K562 (cell line): ENCODE data around the gene PEF1. TPM values are rescaled to one million over a fixed set of nuclear protein-coding genes. Genes with fewer than 3 reads are reported as not detected.

Experiments
- ATF1 ChIP-seq, 2 experiments: fragments of 450-650 bp in 1 of 2; IDR thresholded peaks; 2 replicates each; pipeline ENCODE4 v1.6.1; 2016; ENCODE audit warnings: missing compliant biosample characterization in 1 of 2, missing genetic modification characterization in 1 of 2
- CEBPG ChIP-seq, 3 experiments: fragments of 200-800 bp in 1 of 3; sonication (Bioruptor generic) in 1 of 3; sonication (generic) in 1 of 3; formaldehyde crosslinking in 1 of 3; IDR thresholded peaks in 2 of 3; conservative IDR thresholded peaks in 1 of 3; 2 replicates each; pipeline versions ENCODE4 v1.6.1 to v1.8.0; 2016 to 2022; ENCODE audit warnings: missing compliant biosample characterization in 2 of 3, missing genetic modification characterization in 2 of 3, mild to moderate bottlenecking in 1 of 3, missing genetic modification reagents in 1 of 3
- CXXC5 ChIP-seq: fragments of 250-450 bp; sonication (Bioruptor Pico); IDR thresholded peaks from 2 replicates; pipeline ENCODE4 v1.8.0; 2022; ENCODE audit warnings: inconsistent platforms, mild to moderate bottlenecking, moderate library complexity
- DMBX1 ChIP-seq: fragments of 250-450 bp; sonication (Bioruptor Pico); IDR thresholded peaks from 2 replicates; pipeline ENCODE4 v1.8.0; 2022; ENCODE audit warnings: inconsistent platforms, mild to moderate bottlenecking, moderate library complexity, borderline replicate concordance
- EP400 ChIP-seq: fragments of 450-650 bp; IDR thresholded peaks from 2 replicates; pipeline ENCODE4 v1.6.1; 2017; ENCODE audit warnings: antibody characterized with exemption, mild to moderate bottlenecking, moderate library complexity
- EZH2 ChIP-seq: IDR thresholded peaks from 2 replicates; pipeline ENCODE4 v1.6.1; 2012; ENCODE audit warnings: low read depth, mild to moderate bottlenecking, inconsistent platforms, low read length, borderline replicate concordance
- FIP1L1 ChIP-seq: fragments of 200-400 bp; formaldehyde crosslinking; IDR thresholded peaks from 2 replicates; pipeline ENCODE4 v1.6.1; 2018; ENCODE audit warnings: mild to moderate bottlenecking, low read depth, low read length; ENCODE audit not compliant: poor library complexity, severe bottlenecking
- LEF1 ChIP-seq: fragments of 450-650 bp; IDR thresholded peaks from 2 replicates; pipeline ENCODE4 v1.6.1; 2016; ENCODE audit warnings: mild to moderate bottlenecking
- MED1 ChIP-seq: sonication (generic); formaldehyde crosslinking; IDR thresholded peaks from 2 replicates; pipeline ENCODE4 v1.8.1; 2023; ENCODE audit warnings: missing genetic modification reagents, borderline replicate concordance
- MIER1 ChIP-seq: fragments of 450-650 bp; IDR thresholded peaks from 2 replicates; pipeline ENCODE4 v1.6.1; 2016; ENCODE audit warnings: antibody characterized with exemption, mild to moderate bottlenecking, low read depth
- MYC ChIP-seq, 2 experiments: fragments of 250-450 bp in 1 of 2; sonication (Bioruptor Pico) in 1 of 2; IDR thresholded peaks; 2 replicates each; pipeline versions ENCODE4 v1.5.1 to v1.6.1; 2012 to 2021; ENCODE audit warnings: low read depth in 2 of 2, borderline replicate concordance in 1 of 2, improper control_type of control experiment in 1 of 2, low read length in 1 of 2, mild to moderate bottlenecking in 1 of 2, moderate library complexity in 1 of 2
- NR2C1 ChIP-seq, 2 experiments: fragments of 450-650 bp; IDR thresholded peaks; 2 replicates each; pipeline ENCODE4 v1.6.1; 2017; ENCODE audit warnings: mild to moderate bottlenecking in 2 of 2, antibody characterized with exemption in 1 of 2, inconsistent platforms in 1 of 2, missing compliant biosample characterization in 1 of 2, missing genetic modification characterization in 1 of 2
- OTX1 ChIP-seq: fragments of 450-650 bp; formaldehyde crosslinking; IDR thresholded peaks from 2 replicates; pipeline ENCODE4 v1.4.0; 2022; ENCODE audit warnings: mild to moderate bottlenecking
- SAFB ChIP-seq: fragments of 200-400 bp; formaldehyde crosslinking; IDR thresholded peaks from 2 replicates; pipeline ENCODE4 v1.6.1; 2017; ENCODE audit warnings: low read depth, low read length, borderline replicate concordance
- SMC3 ChIP-seq: conservative IDR thresholded peaks from 2 replicates; pipeline ENCODE4 v1.6.1; 2011; ENCODE audit warnings: low read depth, low read length, improper control_type of control experiment; ENCODE audit not compliant: insufficient read depth
- ZNF146 ChIP-seq: IDR thresholded peaks from one replicate; pipeline ENCODE4 v1.6.1; 2018; ENCODE audit warnings: missing compliant biosample characterization; ENCODE audit not compliant: unreplicated experiment
- ZNF184 ChIP-seq: sonication (generic); formaldehyde crosslinking; IDR thresholded peaks from 2 replicates; pipeline ENCODE4 v1.5.0; 2020; ENCODE audit warnings: missing genetic modification reagents
- polyA plus RNA-seq, 8 experiments: library from polyadenylated mRNA; depleted of rRNA in 4 of 8; stranded (reverse) in 5 of 8; unstranded in 3 of 8; fragments of >200 nt; fragmentation: Nextera tagmentation in 2 of 8; fragmentation: Illumina TruSeq in 1 of 8; extraction: Ambion mirVana in 2 of 8; extraction: Trizol in 1 of 8; gene quantifications; 2 replicates each; pipeline versions ENCODE4 v1.2.1 to v1.2.3, GENCODE V29; 2011 to 2014; ENCODE audit warnings: inconsistent platforms in 1 of 8, missing spikeins in 1 of 8
- total RNA-seq, 7 experiments: library from RNA; depleted of rRNA in 6 of 7; stranded (reverse); fragments of >200 nt in 6 of 7; fragmentation: Illumina TruSeq in 2 of 7; extraction: Trizol in 2 of 7; gene quantifications; 2 replicates each; pipeline versions ENCODE4 v1.2.1 to v1.2.3, GENCODE V29; 2011 to 2021; ENCODE audit warnings: low replicate concordance in 1 of 7
- TF ChIP-seq, protein P1 (sequence below): sonication (generic); formaldehyde crosslinking; IDR thresholded peaks from 2 replicates; pipeline ENCODE4 v1.8.1; 2022; ENCODE audit warnings: missing genetic modification reagents
- TF ChIP-seq, protein P2 (sequence below), 2 experiments: fragments of 200-800 bp in 1 of 2; sonication (Bioruptor generic) in 1 of 2; sonication (generic) in 1 of 2; formaldehyde crosslinking in 1 of 2; IDR thresholded peaks in 1 of 2; conservative IDR thresholded peaks in 1 of 2; 2 replicates each; pipeline versions ENCODE4 v1.5.0 to v1.6.1; 2016 to 2020; ENCODE audit warnings: missing compliant biosample characterization in 1 of 2, missing genetic modification characterization in 1 of 2, missing genetic modification reagents in 1 of 2
- TF ChIP-seq, protein P3 (sequence below): IDR thresholded peaks from 3 replicates; pipeline ENCODE4 v1.6.1; 2011; ENCODE audit warnings: borderline replicate concordance, mild to moderate bottlenecking, moderate library complexity; ENCODE audit not compliant: insufficient read length; ENCODE audit errors: extremely low read depth

The PEF1 gene
- total and polyA plus RNA-seq, 9 of the 15 experiments (the other 6 are each of a cell fraction or from before 2014, with no cell fraction given): 26.3 to 95.5 (median 61.9) TPM

DNA sequence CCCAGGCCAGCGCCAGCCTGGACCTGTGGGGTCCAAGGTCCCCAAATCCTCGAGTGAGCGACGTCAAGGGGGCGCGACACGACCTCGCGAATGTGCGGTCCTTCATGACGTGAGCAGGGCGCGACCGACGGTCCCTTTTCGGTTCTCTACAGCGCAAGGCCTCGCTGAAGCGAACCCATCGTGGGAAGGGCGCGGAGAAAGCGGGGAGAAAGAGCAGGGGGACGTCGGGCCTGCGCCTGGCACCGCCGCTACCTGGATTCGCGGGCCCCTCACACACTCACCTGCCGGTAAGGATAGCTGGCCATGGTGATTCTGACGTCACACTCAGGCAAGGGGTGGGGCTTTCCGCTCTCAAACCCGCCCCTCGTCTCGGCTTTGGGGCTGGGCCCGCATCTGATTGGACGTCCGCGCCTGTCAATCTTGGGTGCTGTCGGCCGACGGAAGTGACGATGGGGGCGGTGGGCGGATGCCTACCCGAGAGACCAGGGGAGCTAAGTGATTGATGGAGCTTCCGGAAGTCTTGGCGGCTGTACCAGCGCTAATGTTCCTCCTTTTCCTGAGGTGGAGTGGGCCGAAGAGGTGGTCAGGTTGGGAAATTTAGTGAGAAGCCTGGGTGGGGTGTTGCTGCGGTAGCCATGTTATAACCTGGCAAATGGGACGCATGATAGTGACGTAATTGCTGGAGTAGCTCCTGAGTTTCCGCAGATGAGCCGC lies at the start of gene PEF1 (continued):
- 0 out of 2 replicates have a peak, but pooled peaks have one; percentile 8 for TF ChIP-seq SMC3
- peak; percentile 98 for TF ChIP-seq EP400
- no peak for TF ChIP-seq LEF1
- TF ChIP-seq ATF1 (CRISPR knock-in tag; IDR thresholded peaks at IDR 0.05): peak; percentile 99
- TF ChIP-seq ATF1 (tag; IDR thresholded peaks at IDR 0.05): peak; percentile 100
- peak; percentile 57 for TF ChIP-seq FIP1L1
- TF ChIP-seq MIER1: no peak
- TF ChIP-seq ZNF184 (CRISPR knock-in tag): no peak
- TF ChIP-seq MYC (IDR thresholded peaks at IDR 0.05; ENCODE audit: low read depth, low read length): peak; percentile 94
- no peak; the same call in 1 of the 2 replicates for TF ChIP-seq MYC (CRISPR knock-in tag; IDR thresholded peaks at IDR 0.05; ENCODE audit: borderline replicate concordance, low read depth)
- TF ChIP-seq, protein P1, sequence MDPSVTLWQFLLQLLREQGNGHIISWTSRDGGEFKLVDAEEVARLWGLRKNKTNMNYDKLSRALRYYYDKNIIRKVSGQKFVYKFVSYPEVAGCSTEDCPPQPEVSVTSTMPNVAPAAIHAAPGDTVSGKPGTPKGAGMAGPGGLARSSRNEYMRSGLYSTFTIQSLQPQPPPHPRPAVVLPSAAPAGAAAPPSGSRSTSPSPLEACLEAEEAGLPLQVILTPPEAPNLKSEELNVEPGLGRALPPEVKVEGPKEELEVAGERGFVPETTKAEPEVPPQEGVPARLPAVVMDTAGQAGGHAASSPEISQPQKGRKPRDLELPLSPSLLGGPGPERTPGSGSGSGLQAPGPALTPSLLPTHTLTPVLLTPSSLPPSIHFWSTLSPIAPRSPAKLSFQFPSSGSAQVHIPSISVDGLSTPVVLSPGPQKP (CRISPR knock-in tag): no peak
- peak; percentile 5; the same call in 1 of the 2 replicates for TF ChIP-seq OTX1 (CRISPR knock-in tag)
- TF ChIP-seq ZNF146 (CRISPR knock-in tag): no peak
- peak; percentile 95 for TF ChIP-seq NR2C1 (IDR thresholded peaks at IDR 0.05)
- peak; percentile 96 for TF ChIP-seq NR2C1 (tag; IDR thresholded peaks at IDR 0.05)
- TF ChIP-seq, protein P2, sequence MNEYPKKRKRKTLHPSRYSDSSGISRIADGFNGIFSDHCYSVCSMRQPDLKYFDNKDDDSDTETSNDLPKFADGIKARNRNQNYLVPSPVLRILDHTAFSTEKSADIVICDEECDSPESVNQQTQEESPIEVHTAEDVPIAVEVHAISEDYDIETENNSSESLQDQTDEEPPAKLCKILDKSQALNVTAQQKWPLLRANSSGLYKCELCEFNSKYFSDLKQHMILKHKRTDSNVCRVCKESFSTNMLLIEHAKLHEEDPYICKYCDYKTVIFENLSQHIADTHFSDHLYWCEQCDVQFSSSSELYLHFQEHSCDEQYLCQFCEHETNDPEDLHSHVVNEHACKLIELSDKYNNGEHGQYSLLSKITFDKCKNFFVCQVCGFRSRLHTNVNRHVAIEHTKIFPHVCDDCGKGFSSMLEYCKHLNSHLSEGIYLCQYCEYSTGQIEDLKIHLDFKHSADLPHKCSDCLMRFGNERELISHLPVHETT (CRISPR knock-in tag; conservative IDR thresholded peaks at IDR 0.05 in 1 of 2, IDR thresholded peaks at IDR 0.05 in 1 of 2): peak in 1 of 2 experiments; percentile 70; a peak in 1 of 4 replicates
- TF ChIP-seq, protein P3, sequence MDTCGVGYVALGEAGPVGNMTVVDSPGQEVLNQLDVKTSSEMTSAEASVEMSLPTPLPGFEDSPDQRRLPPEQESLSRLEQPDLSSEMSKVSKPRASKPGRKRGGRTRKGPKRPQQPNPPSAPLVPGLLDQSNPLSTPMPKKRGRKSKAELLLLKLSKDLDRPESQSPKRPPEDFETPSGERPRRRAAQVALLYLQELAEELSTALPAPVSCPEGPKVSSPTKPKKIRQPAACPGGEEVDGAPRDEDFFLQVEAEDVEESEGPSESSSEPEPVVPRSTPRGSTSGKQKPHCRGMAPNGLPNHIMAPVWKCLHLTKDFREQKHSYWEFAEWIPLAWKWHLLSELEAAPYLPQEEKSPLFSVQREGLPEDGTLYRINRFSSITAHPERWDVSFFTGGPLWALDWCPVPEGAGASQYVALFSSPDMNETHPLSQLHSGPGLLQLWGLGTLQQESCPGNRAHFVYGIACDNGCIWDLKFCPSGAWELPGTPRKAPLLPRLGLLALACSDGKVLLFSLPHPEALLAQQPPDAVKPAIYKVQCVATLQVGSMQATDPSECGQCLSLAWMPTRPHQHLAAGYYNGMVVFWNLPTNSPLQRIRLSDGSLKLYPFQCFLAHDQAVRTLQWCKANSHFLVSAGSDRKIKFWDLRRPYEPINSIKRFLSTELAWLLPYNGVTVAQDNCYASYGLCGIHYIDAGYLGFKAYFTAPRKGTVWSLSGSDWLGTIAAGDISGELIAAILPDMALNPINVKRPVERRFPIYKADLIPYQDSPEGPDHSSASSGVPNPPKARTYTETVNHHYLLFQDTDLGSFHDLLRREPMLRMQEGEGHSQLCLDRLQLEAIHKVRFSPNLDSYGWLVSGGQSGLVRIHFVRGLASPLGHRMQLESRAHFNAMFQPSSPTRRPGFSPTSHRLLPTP: no peak
- TF ChIP-seq DMBX1 (CRISPR knock-in tag): peak; percentile 41; the same call in 1 of the 2 replicates
- TF ChIP-seq MED1: no peak
- peak; percentile 97 for TF ChIP-seq CXXC5 (CRISPR knock-in tag)
- TF ChIP-seq EZH2: no peak
- no peak for TF ChIP-seq CEBPG (CRISPR knock-in tag; IDR thresholded peaks at IDR 0.05)
- peak; percentile 42 to 86; a peak in 3 of 4 replicates for TF ChIP-seq CEBPG (tag; conservative IDR thresholded peaks at IDR 0.05 in 1 of 2, IDR thresholded peaks at IDR 0.05 in 1 of 2)
- TF ChIP-seq SAFB: no peak
